GM23248 (cell line): Measurements from ENCODE around the gene TRMT2A. TPM values are rescaled to one million over a fixed set of nuclear protein-coding genes. Genes with fewer than 3 reads are reported as not detected.

Experiments used
- DNase-seq: peaks from one replicate; pipeline ENCODE4 v3.0.0-alpha.2; 2015
- H2AFZ ChIP-seq: fragments of 200-600 bp; sonication (generic); 2 replicates; pipeline ENCODE4 v1.6.1; 2016; ENCODE audit warnings: antibody characterized with exemption
- H3F3A ChIP-seq: fragments of 200-600 bp; sonication (generic); 2 replicates; pipeline ENCODE4 v1.6.1; 2016; ENCODE audit warnings: mild to moderate bottlenecking, antibody characterized with exemption, mixed run types; ENCODE audit not compliant: insufficient read depth
- H3K27ac ChIP-seq: fragments of 200-600 bp; sonication (generic); 2 replicates; pipeline ENCODE4 v1.5.1; 2016; ENCODE audit warnings: mild to moderate bottlenecking
- H3K27me3 ChIP-seq: fragments of 200-600 bp; sonication (generic); replicated peaks from 2 replicates; pipeline ENCODE4 v1.6.1; 2016; ENCODE audit warnings: mild to moderate bottlenecking; ENCODE audit not compliant: insufficient read depth
- H3K36me3 ChIP-seq: fragments of 200-600 bp; sonication (generic); 2 replicates; pipeline ENCODE4 v1.6.1; 2016; ENCODE audit warnings: low read depth, mild to moderate bottlenecking
- H3K4me1 ChIP-seq: fragments of 200-600 bp; sonication (generic); 2 replicates; pipeline ENCODE4 v1.6.1; 2016; ENCODE audit warnings: mild to moderate bottlenecking; ENCODE audit not compliant: insufficient read depth
- H3K4me2 ChIP-seq: fragments of 200-600 bp; sonication (generic); one replicate; pipeline ENCODE4 v1.6.1; 2016; ENCODE audit warnings: mild to moderate bottlenecking; ENCODE audit not compliant: unreplicated experiment
- H3K4me3 ChIP-seq: fragments of 200-600 bp; sonication (generic); 2 replicates; pipeline ENCODE4 v1.5.1; 2016; ENCODE audit warnings: mild to moderate bottlenecking
- H3K79me2 ChIP-seq: fragments of 200-600 bp; sonication (generic); 2 replicates; pipeline ENCODE4 v1.6.1; 2016; ENCODE audit warnings: mild to moderate bottlenecking; ENCODE audit not compliant: insufficient read depth
- H3K9ac ChIP-seq: fragments of 200-600 bp; sonication (generic); 2 replicates; pipeline ENCODE4 v1.6.1; 2016; ENCODE audit warnings: mild to moderate bottlenecking
- H3K9me2 ChIP-seq: fragments of 200-600 bp; sonication (generic); 2 replicates; pipeline ENCODE4 v1.6.1; 2016; ENCODE audit warnings: mixed run types, mild to moderate bottlenecking, moderate library complexity; ENCODE audit not compliant: insufficient read depth
- H3K9me3 ChIP-seq: fragments of 200-600 bp; sonication (generic); one replicate; pipeline ENCODE4 v1.6.1; 2017; ENCODE audit warnings: low read depth
- H4K20me1 ChIP-seq: fragments of 200-600 bp; sonication (generic); 2 replicates; pipeline ENCODE4 v1.6.0; 2016; ENCODE audit not compliant: insufficient read depth
- EZH2 ChIP-seq: fragments of 200-600 bp; sonication (generic); IDR thresholded peaks from 2 replicates; pipeline ENCODE4 v1.6.1; 2018; ENCODE audit warnings: antibody characterized with exemption, mild to moderate bottlenecking; ENCODE audit not compliant: insufficient read depth, poor library complexity, severe bottlenecking
- EZH2phosphoT487 ChIP-seq: fragments of 200-600 bp; sonication (generic); IDR thresholded peaks from 2 replicates; pipeline ENCODE4 v1.6.1; 2018; ENCODE audit warnings: antibody characterized with exemption, moderate library complexity, mild to moderate bottlenecking, low read depth; ENCODE audit not compliant: insufficient read depth
- WGBS, 2 experiments: methylation state at CpG; one replicate each; pipeline ENCODE4 v1.1.6; 2015 to 2017; ENCODE audit warnings: low lambda C conversion rate in 2 of 2, low coverage in 1 of 2; ENCODE audit errors: missing lambda C conversion rate in 2 of 2; 5-methylcytosine and 5-hydroxymethylcytosine counted together
- in situ Hi-C: fragments of 300-500 bp; cut with MboI; formaldehyde crosslinking; loops from 2 replicates; pipeline ENCODE4 v1.15.0; 2020
- polyA plus RNA-seq: library from polyadenylated mRNA; unstranded; fragments of >200 nt; fragmentation: Nextera tagmentation; extraction: Ambion mirVana; gene quantifications from 2 replicates; pipeline ENCODE4 v1.2.1, GENCODE V29; 2016
- total RNA-seq: library from RNA; depleted of rRNA; stranded (reverse); fragments of >200 nt; shearing (Covaris generic); gene quantifications from 2 replicates; pipeline ENCODE4 v1.2.3, GENCODE V29; 2014

The TRMT2A gene
- total and polyA plus RNA-seq, 2 experiments from 2014 or later = 42.2 to 72.0 TPM

GRCh38 chr22:20154602-20155187 is 37.7 kb upstream of the TRMT2A start:
- 36 to 48% methylated on average over 7 to 14 of the region's 14 CpGs for WGBS, 2 experiments
- H3K27me3 ChIP-seq = no peaks in the 10 kb centered on the region
- H3K9me3 ChIP-seq = no peaks in the 10 kb centered on the region
- H3K4me1 ChIP-seq = no peaks in the 10 kb centered on the region
- no peaks in the 10 kb centered on the region for H3K9me2 ChIP-seq
- in situ Hi-C loops = loop anchor here (5.0 kb wide), 1 partner anchor 128 kb away; no protein-coding TSS in a partner anchor
- no peaks in the 10 kb centered on the region for H4K20me1 ChIP-seq
- TF ChIP-seq EZH2 (no peak), EZH2phosphoT487 (no peak)
- no peaks in the 10 kb centered on the region for H3F3A ChIP-seq
- no peak overlapping the region for H3K27ac ChIP-seq
- no peaks in the 10 kb centered on the region for H3K36me3 ChIP-seq
- H3K4me3 ChIP-seq = peak overlapping the region; percentile 59
- no peak for DNase-seq
- no peaks in the 10 kb centered on the region for H3K79me2 ChIP-seq
- H3K4me2 ChIP-seq = peak overlapping the region; percentile 35
- H3K9ac ChIP-seq = peak overlapping the region; percentile 57
- H2AFZ ChIP-seq = no peak overlapping the region

DNA sequence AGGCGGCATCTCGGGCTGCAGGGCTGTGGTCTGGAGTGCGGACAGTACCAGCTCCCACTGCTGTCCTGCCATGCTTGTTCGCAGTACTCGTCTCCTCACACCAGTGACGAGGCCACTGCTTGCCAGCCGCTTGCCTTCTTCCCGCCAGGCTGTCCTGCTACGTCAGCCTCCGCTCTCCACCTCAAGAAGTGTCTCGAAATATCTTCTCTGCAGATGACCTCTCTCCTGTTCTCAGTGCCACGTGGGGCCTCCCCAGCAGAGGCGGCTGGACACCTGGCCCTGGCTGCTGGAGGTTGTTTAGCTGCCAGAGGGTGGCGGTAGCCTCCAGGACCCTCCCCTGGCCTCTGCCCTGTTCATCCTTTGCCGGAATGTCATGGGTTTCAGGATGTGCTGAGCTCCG is 36.9 kb upstream of the TRMT2A start:
- in situ Hi-C loops = no loop called here
- Histone ChIP-seq H3K9ac (no peak overlapping the region), H3F3A (no peaks in the 10 kb centered on the region), H3K27ac (no peak overlapping the region), H3K27me3 (no peaks in the 10 kb centered on the region), H3K4me2 (no peak overlapping the region), H3K4me3 (no peak overlapping the region), H3K36me3 (no peaks in the 10 kb centered on the region), H3K79me2 (no peaks in the 10 kb centered on the region), H3K4me1 (no peaks in the 10 kb centered on the region), H3K9me3 (no peaks in the 10 kb centered on the region), H3K9me2 (no peaks in the 10 kb centered on the region), H2AFZ (no peak overlapping the region), H4K20me1 (no peaks in the 10 kb centered on the region)
- 36% methylated on average over 16 of the region's 16 CpGs for WGBS, 2 experiments
- peak; percentile 47 for DNase-seq
- no peak for TF ChIP-seq EZH2phosphoT487
- TF ChIP-seq EZH2 = no peak

DNA sequence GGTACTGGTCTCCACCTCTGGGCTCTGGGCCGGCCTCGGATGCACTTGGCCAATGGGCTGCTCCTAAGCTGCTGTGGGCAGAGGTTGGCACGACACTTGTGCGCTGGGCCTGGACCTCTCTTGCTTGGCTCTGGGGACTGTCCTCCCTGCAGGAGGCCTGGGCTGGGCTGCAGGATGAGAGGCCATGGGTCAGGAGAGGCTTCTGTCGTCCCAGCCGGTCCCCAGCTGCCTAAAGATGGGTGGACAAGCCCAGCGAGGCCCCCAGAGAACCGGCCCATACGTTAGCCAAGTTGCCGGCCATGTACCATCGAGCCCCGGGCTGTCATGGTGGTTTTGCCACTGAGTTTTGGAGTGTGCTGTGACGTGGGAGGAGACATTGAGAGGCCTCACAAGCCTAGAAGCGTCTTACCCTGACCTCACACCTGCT is 35.5 kb upstream of the TRMT2A start:
- no peaks in the 10 kb centered on the region for H3K79me2 ChIP-seq
- no peaks in the 10 kb centered on the region for H3F3A ChIP-seq
- H3K4me2 ChIP-seq = no peak overlapping the region
- H2AFZ ChIP-seq = no peak overlapping the region
- H3K9me2 ChIP-seq = no peaks in the 10 kb centered on the region
- no peak overlapping the region for H3K4me3 ChIP-seq
- no peak overlapping the region for H3K9ac ChIP-seq
- no peaks in the 10 kb centered on the region for H3K36me3 ChIP-seq
- no peaks in the 10 kb centered on the region for H3K4me1 ChIP-seq
- WGBS, 2 experiments = 78 to 80% methylated on average over 12 to 14 of the region's 14 CpGs
- H4K20me1 ChIP-seq = no peaks in the 10 kb centered on the region
- H3K27ac ChIP-seq = no peak overlapping the region
- DNase-seq = no peak
- TF ChIP-seq EZH2phosphoT487 (no peak), EZH2 (no peak)
- in situ Hi-C loops = no loop called here
- no peaks in the 10 kb centered on the region for H3K27me3 ChIP-seq
- H3K9me3 ChIP-seq = no peaks in the 10 kb centered on the region

DNA sequence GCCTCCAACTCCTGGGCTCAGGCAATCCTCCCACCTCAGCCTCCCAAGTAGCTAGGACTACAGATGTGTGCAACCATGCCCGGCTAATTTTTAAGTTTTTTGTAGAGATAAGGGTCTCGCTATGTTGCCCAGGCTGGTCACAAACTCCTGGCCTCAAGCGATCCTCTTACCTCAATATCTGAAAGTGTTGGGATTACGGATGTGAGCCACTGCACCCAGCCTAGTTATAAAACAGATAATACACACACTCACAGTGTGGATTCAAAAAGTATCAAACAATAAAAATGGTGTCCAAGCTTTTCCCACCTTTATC is 34.2 kb upstream of the TRMT2A start:
- Histone ChIP-seq H3K4me1 (no peaks in the 10 kb centered on the region), H3K4me2 (no peak overlapping the region), H3K9ac (no peak overlapping the region), H3K27ac (no peak overlapping the region), H3K9me3 (no peaks in the 10 kb centered on the region), H2AFZ (no peak overlapping the region), H3K9me2 (no peaks in the 10 kb centered on the region), H3K4me3 (no peak overlapping the region), H3F3A (no peaks in the 10 kb centered on the region), H3K79me2 (no peaks in the 10 kb centered on the region), H3K36me3 (no peaks in the 10 kb centered on the region), H3K27me3 (no peaks in the 10 kb centered on the region), H4K20me1 (no peaks in the 10 kb centered on the region)
- whole genome bisulfite sequencing, 2 experiments = 84 to 88% methylated on average over 4 of the region's 4 CpGs
- in situ Hi-C loops = no loop called here
- DNase-seq = no peak
- TF ChIP-seq EZH2 (no peak), EZH2phosphoT487 (no peak)
